GM23338 (cell line): ENCODE data around the gene FILIP1L. TPM values are rescaled to one million over a fixed set of nuclear protein-coding genes. Genes with fewer than 3 reads are reported as not detected.

Source experiments
- ATAC-seq: fragments of 200-7000 bp; cut with Tn5 transposase; 3 replicates; pipeline ENCODE4 v1.9.1; 2020
- DNase-seq: peaks from one replicate; pipeline ENCODE4 v3.0.0-alpha.2; 2015; ENCODE audit warnings: low spot score
- H2AFZ ChIP-seq: fragments of 200-600 bp; sonication (generic); 2 replicates; pipeline ENCODE4 v1.8.0; 2016; ENCODE audit warnings: antibody characterized with exemption, mild to moderate bottlenecking, moderate library complexity
- H3F3A ChIP-seq: fragments of 200-600 bp; sonication (generic); replicated peaks from 2 replicates; pipeline ENCODE4 v1.8.0; 2017; ENCODE audit warnings: antibody characterized with exemption, mixed run types, low read depth
- H3K27ac ChIP-seq: fragments of 200-600 bp; sonication (generic); 2 replicates; pipeline ENCODE4 v1.6.1; 2016; ENCODE audit warnings: low read depth
- H3K27me3 ChIP-seq: fragments of 200-600 bp; sonication (generic); 2 replicates; pipeline ENCODE4 v1.8.0; 2016; ENCODE audit warnings: mild to moderate bottlenecking, mixed run types, moderate library complexity; ENCODE audit not compliant: insufficient read depth
- H3K36me3 ChIP-seq: fragments of 200-600 bp; sonication (generic); 2 replicates; pipeline ENCODE4 v1.8.0; 2016; ENCODE audit warnings: mild to moderate bottlenecking; ENCODE audit not compliant: insufficient read depth
- H3K4me1 ChIP-seq: fragments of 200-600 bp; sonication (generic); 2 replicates; pipeline ENCODE4 v1.8.0; 2016; ENCODE audit warnings: mild to moderate bottlenecking, moderate library complexity; ENCODE audit not compliant: insufficient read depth
- H3K4me2 ChIP-seq: fragments of 200-600 bp; sonication (generic); 2 replicates; pipeline ENCODE4 v1.7.1; 2017; ENCODE audit warnings: mixed run types
- H3K4me3 ChIP-seq: fragments of 200-600 bp; sonication (generic); 2 replicates; pipeline ENCODE4 v1.6.1; 2016; ENCODE audit warnings: mixed run types
- H3K79me2 ChIP-seq: fragments of 200-600 bp; sonication (generic); replicated peaks from 2 replicates; pipeline ENCODE4 v1.8.0; 2017; ENCODE audit warnings: mild to moderate bottlenecking; ENCODE audit not compliant: insufficient read depth
- H3K9me2 ChIP-seq: fragments of 200-600 bp; sonication (generic); 2 replicates; pipeline ENCODE4 v1.8.0; 2017; ENCODE audit not compliant: insufficient read depth
- H4K20me1 ChIP-seq: fragments of 200-600 bp; sonication (generic); replicated peaks from 2 replicates; pipeline ENCODE4 v1.8.0; 2017; ENCODE audit warnings: mild to moderate bottlenecking; ENCODE audit not compliant: insufficient read depth
- H3K27ac Mint-ChIP-seq: 2 replicates; pipeline ENCODE4 v1.8.0; 2020; ENCODE audit warnings: inconsistent platforms, mild to moderate bottlenecking, moderate library complexity, mixed read lengths
- H3K27me3 Mint-ChIP-seq: 3 replicates; pipeline ENCODE4 v1.8.0; 2022; ENCODE audit warnings: low read depth, mild to moderate bottlenecking, moderate library complexity, mixed read lengths, inconsistent platforms; ENCODE audit not compliant: insufficient read depth, poor library complexity
- H3K36me3 Mint-ChIP-seq: 3 replicates; pipeline ENCODE4 v1.8.0; 2021; ENCODE audit warnings: low read depth, mild to moderate bottlenecking, inconsistent platforms, moderate library complexity, mixed read lengths
- H3K4me1 Mint-ChIP-seq: 3 replicates; pipeline ENCODE4 v1.8.0; 2020; ENCODE audit warnings: mild to moderate bottlenecking, inconsistent platforms, mixed read lengths
- H3K4me3 Mint-ChIP-seq: 3 replicates; pipeline ENCODE4 v1.8.0; 2021; ENCODE audit warnings: moderate library complexity, mild to moderate bottlenecking, inconsistent platforms, mixed read lengths
- H3K9me3 Mint-ChIP-seq: 3 replicates; pipeline ENCODE4 v1.8.0; 2020; ENCODE audit warnings: moderate library complexity, mild to moderate bottlenecking, inconsistent platforms, mixed read lengths
- ETS1 ChIP-seq: IDR thresholded peaks from 2 replicates; pipeline ENCODE4 v1.6.1; 2016; ENCODE audit warnings: antibody characterized with exemption
- EZH2 ChIP-seq: fragments of 200-600 bp; sonication (generic); IDR thresholded peaks from one replicate; pipeline ENCODE4 v1.8.0; 2017; ENCODE audit warnings: antibody characterized with exemption, mild to moderate bottlenecking, low read depth; ENCODE audit not compliant: unreplicated experiment
- JUNB ChIP-seq: IDR thresholded peaks from one replicate; pipeline ENCODE4 v1.6.1; 2016; ENCODE audit warnings: antibody characterized with exemption; ENCODE audit not compliant: unreplicated experiment
- STAT1 ChIP-seq: IDR thresholded peaks from one replicate; pipeline ENCODE4 v1.6.1; 2016; ENCODE audit warnings: antibody characterized with exemption; ENCODE audit not compliant: unreplicated experiment
- ZNF114 ChIP-seq: fragments of 250-450 bp; sonication (Bioruptor Pico); IDR thresholded peaks from 2 replicates; pipeline ENCODE4 v1.5.0; 2020; ENCODE audit warnings: mild to moderate bottlenecking, moderate library complexity
- ZNF462 ChIP-seq: fragments of 250-450 bp; sonication (Bioruptor Pico); IDR thresholded peaks from 2 replicates; pipeline ENCODE4 v1.5.0; 2020; ENCODE audit warnings: mild to moderate bottlenecking, moderate library complexity
- polyA plus RNA-seq: library from polyadenylated mRNA; unstranded; fragments of >200 nt; fragmentation: Nextera tagmentation; extraction: Ambion mirVana; gene quantifications from 2 replicates; pipeline ENCODE4 v1.2.1, GENCODE V29; 2016
- total RNA-seq: library from RNA; depleted of rRNA; stranded (reverse); fragments of >200 nt; shearing (Covaris generic); gene quantifications from 2 replicates; pipeline ENCODE4 v1.2.3, GENCODE V29; 2014
- TF ChIP-seq, protein P1 (sequence below): IDR thresholded peaks from one replicate; pipeline ENCODE4 v1.6.1; 2018; ENCODE audit warnings: antibody characterized with exemption; ENCODE audit not compliant: unreplicated experiment

Gene FILIP1L
- total and polyA plus RNA-seq, 2 experiments from 2014 or later: 1.6 TPM; not detected in 1

GRCh38 chr3:100002599-100003350 lies 111.5 kb downstream of the FILIP1L start (continued):
- TF ChIP-seq, protein P1, sequence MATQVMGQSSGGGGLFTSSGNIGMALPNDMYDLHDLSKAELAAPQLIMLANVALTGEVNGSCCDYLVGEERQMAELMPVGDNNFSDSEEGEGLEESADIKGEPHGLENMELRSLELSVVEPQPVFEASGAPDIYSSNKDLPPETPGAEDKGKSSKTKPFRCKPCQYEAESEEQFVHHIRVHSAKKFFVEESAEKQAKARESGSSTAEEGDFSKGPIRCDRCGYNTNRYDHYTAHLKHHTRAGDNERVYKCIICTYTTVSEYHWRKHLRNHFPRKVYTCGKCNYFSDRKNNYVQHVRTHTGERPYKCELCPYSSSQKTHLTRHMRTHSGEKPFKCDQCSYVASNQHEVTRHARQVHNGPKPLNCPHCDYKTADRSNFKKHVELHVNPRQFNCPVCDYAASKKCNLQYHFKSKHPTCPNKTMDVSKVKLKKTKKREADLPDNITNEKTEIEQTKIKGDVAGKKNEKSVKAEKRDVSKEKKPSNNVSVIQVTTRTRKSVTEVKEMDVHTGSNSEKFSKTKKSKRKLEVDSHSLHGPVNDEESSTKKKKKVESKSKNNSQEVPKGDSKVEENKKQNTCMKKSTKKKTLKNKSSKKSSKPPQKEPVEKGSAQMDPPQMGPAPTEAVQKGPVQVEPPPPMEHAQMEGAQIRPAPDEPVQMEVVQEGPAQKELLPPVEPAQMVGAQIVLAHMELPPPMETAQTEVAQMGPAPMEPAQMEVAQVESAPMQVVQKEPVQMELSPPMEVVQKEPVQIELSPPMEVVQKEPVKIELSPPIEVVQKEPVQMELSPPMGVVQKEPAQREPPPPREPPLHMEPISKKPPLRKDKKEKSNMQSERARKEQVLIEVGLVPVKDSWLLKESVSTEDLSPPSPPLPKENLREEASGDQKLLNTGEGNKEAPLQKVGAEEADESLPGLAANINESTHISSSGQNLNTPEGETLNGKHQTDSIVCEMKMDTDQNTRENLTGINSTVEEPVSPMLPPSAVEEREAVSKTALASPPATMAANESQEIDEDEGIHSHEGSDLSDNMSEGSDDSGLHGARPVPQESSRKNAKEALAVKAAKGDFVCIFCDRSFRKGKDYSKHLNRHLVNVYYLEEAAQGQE: no peak
- TF ChIP-seq EZH2: no peak
- no peak for TF ChIP-seq STAT1
- TF ChIP-seq ZNF114: no peak

- Histone ChIP-seq H3K36me3 (no peaks in the 10 kb centered on the region), H3K4me2 (no peak overlapping the region), H3K9me2 (no peaks in the 10 kb centered on the region), H4K20me1 (no peaks in the 10 kb centered on the region), H2AFZ (no peak overlapping the region), H3K4me1 (peaks cover 20% of the 10 kb centered on the region), H3K27me3 (no peaks in the 10 kb centered on the region), H3F3A (no peaks in the 10 kb centered on the region), H3K27ac (no peak overlapping the region), H3K4me3 (no peak overlapping the region), H3K79me2 (peaks cover 6% of the 10 kb centered on the region)
- H3K27me3 Mint-ChIP-seq: no peaks in the 10 kb centered on the region
- no peak for DNase-seq
- no peak for ATAC-seq
- no peaks in the 10 kb centered on the region for H3K9me3 Mint-ChIP-seq
- H3K4me3 Mint-ChIP-seq: no peak overlapping the region
- no peaks in the 10 kb centered on the region for H3K36me3 Mint-ChIP-seq
- H3K4me1 Mint-ChIP-seq: peaks cover 36% of the 10 kb centered on the region
- H3K27ac Mint-ChIP-seq: no peak overlapping the region
- TF ChIP-seq ETS1 (no peak), JUNB (no peak), ZNF462 (CRISPR knock-in tag) (no peak)
Measured at GRCh38 chr3:100001526-100002270, 112.6 kb downstream of the FILIP1L start.
